Smooth muscle cell (in vitro differentiated cells): ENCODE data around the gene LMBR1. TPM values are rescaled to one million over a fixed set of nuclear protein-coding genes. Genes with fewer than 3 reads are reported as not detected.

Experiments
- DNase-seq: peaks from one replicate; lab custom pipeline; 2025; ENCODE audit not compliant: unreplicated experiment; lab: John Stamatoyannopoulos, UW
- H2AFZ ChIP-seq: fragments of 200-600 bp; sonication (generic); 2 replicates; pipeline ENCODE4 v1.6.0; 2016; ENCODE audit warnings: antibody characterized with exemption, low read depth, mild to moderate bottlenecking
- H3F3A ChIP-seq: fragments of 200-600 bp; sonication (generic); 2 replicates; pipeline ENCODE4 v1.6.0; 2017; ENCODE audit warnings: antibody characterized with exemption, low read depth
- H3K27ac ChIP-seq: fragments of 200-600 bp; sonication (generic); 2 replicates; pipeline ENCODE4 v1.5.1; 2016; ENCODE audit warnings: low read depth, mild to moderate bottlenecking
- H3K27me3 ChIP-seq: fragments of 200-600 bp; sonication (generic); 2 replicates; pipeline ENCODE4 v1.6.1; 2016; ENCODE audit warnings: low read depth, mild to moderate bottlenecking
- H3K36me3 ChIP-seq: fragments of 200-600 bp; sonication (generic); 2 replicates; pipeline ENCODE4 v1.5.1; 2016; ENCODE audit warnings: low read depth
- H3K4me1 ChIP-seq: fragments of 200-600 bp; sonication (generic); 2 replicates; pipeline ENCODE4 v1.5.1; 2016; ENCODE audit warnings: low read depth
- H3K4me2 ChIP-seq: fragments of 200-600 bp; sonication (generic); 2 replicates; pipeline ENCODE4 v1.6.0; 2016; ENCODE audit warnings: mild to moderate bottlenecking
- H3K4me3 ChIP-seq: fragments of 200-600 bp; sonication (generic); 2 replicates; pipeline ENCODE4 v1.5.1; 2016; ENCODE audit warnings: mild to moderate bottlenecking
- H3K79me2 ChIP-seq: fragments of 200-600 bp; sonication (generic); 2 replicates; pipeline ENCODE4 v1.6.0; 2016; ENCODE audit warnings: low read depth, mild to moderate bottlenecking
- H3K9ac ChIP-seq: fragments of 200-600 bp; sonication (generic); 2 replicates; pipeline ENCODE4 v1.6.0; 2016; ENCODE audit warnings: low read depth
- H3K9me3 ChIP-seq: fragments of 200-600 bp; sonication (generic); replicated peaks from 2 replicates; pipeline ENCODE4 v1.5.1; 2016; ENCODE audit warnings: low read depth
- H4K20me1 ChIP-seq: fragments of 200-600 bp; sonication (generic); 2 replicates; pipeline ENCODE4 v1.6.0; 2016; ENCODE audit warnings: low read depth
- CTCF ChIP-seq: fragments of 200-600 bp; sonication (generic); IDR thresholded peaks from 2 replicates; pipeline ENCODE4 v1.5.1; 2017; ENCODE audit warnings: borderline replicate concordance, mild to moderate bottlenecking, antibody characterized with exemption; ENCODE audit not compliant: insufficient read depth, poor library complexity, severe bottlenecking
- WGBS: methylation state at CpG from one replicate; pipeline ENCODE4 v1.1.7; 2016; ENCODE audit warnings: low lambda C conversion rate; 5-methylcytosine and 5-hydroxymethylcytosine counted together
- polyA plus RNA-seq: library from polyadenylated mRNA; unstranded; fragments of >200 nt; fragmentation: Nextera tagmentation; extraction: Ambion mirVana; gene quantifications from 2 replicates; pipeline ENCODE4 v1.2.1, GENCODE V29; 2016
- total RNA-seq: library from RNA; depleted of rRNA; stranded (reverse); fragments of >200 nt; gene quantifications from 2 replicates; pipeline ENCODE4 v1.2.3, GENCODE V29; 2014

The LMBR1 gene
- total and polyA plus RNA-seq, 2 experiments from 2014 or later, result 9.7 to 30.3 TPM

- no peaks in the 10 kb centered on the region for H3F3A ChIP-seq
- 98% methylated on average over 4 of the region's 4 CpGs for WGBS
- no peak overlapping the region for H2AFZ ChIP-seq
- no peak for TF ChIP-seq CTCF
- H4K20me1 ChIP-seq, result peaks cover 5% of the 10 kb centered on the region
- DNase-seq, result no peak
- no peaks in the 10 kb centered on the region for H3K36me3 ChIP-seq
- no peaks in the 10 kb centered on the region for H3K9me3 ChIP-seq
- no peak overlapping the region for H3K9ac ChIP-seq
- H3K79me2 ChIP-seq, result no peaks in the 10 kb centered on the region
- no peaks in the 10 kb centered on the region for H3K27me3 ChIP-seq
- H3K27ac ChIP-seq, result no peak overlapping the region
- H3K4me3 ChIP-seq, result no peak overlapping the region
- no peaks in the 10 kb centered on the region for H3K4me1 ChIP-seq
- H3K4me2 ChIP-seq, result no peak overlapping the region
Observed at GRCh38 chr7:156795415-156795814, 97.6 kb downstream of the LMBR1 start.

GRCh38 chr7:156793334-156793733 lies 99.6 kb downstream of the LMBR1 start:
- WGBS, result 90% methylated on average over 2 of the region's 2 CpGs
- no peaks in the 10 kb centered on the region for H3K36me3 ChIP-seq
- no peaks in the 10 kb centered on the region for H4K20me1 ChIP-seq
- no peaks in the 10 kb centered on the region for H3K27me3 ChIP-seq
- H3K4me2 ChIP-seq, result no peak overlapping the region
- H3K27ac ChIP-seq, result no peak overlapping the region
- no peaks in the 10 kb centered on the region for H3K79me2 ChIP-seq
- DNase-seq, result no peak
- no peaks in the 10 kb centered on the region for H3F3A ChIP-seq
- H3K9ac ChIP-seq, result no peak overlapping the region
- no peak overlapping the region for H2AFZ ChIP-seq
- no peak for TF ChIP-seq CTCF
- no peaks in the 10 kb centered on the region for H3K4me1 ChIP-seq
- no peak overlapping the region for H3K4me3 ChIP-seq
- no peaks in the 10 kb centered on the region for H3K9me3 ChIP-seq

- Histone ChIP-seq H3K4me3 (no peak overlapping the region), H3K4me1 (no peaks in the 10 kb centered on the region), H3K36me3 (no peaks in the 10 kb centered on the region), H3K27me3 (no peaks in the 10 kb centered on the region), H3K79me2 (no peaks in the 10 kb centered on the region), H3K9me3 (no peaks in the 10 kb centered on the region), H3K27ac (no peak overlapping the region), H3K4me2 (no peak overlapping the region), H2AFZ (no peak overlapping the region), H4K20me1 (no peaks in the 10 kb centered on the region), H3K9ac (no peak overlapping the region), H3F3A (no peaks in the 10 kb centered on the region)
- WGBS, result 98% methylated on average over 5 of the region's 5 CpGs
- TF ChIP-seq CTCF, result no peak
- no peak for DNase-seq
Observed at GRCh38 chr7:156792611-156793010, 100.4 kb downstream of the LMBR1 start.

GRCh38 chr7:156791241-156791640 lies 101.7 kb downstream of the LMBR1 start:
- no peak for DNase-seq
- Histone ChIP-seq H2AFZ (no peak overlapping the region), H3F3A (no peaks in the 10 kb centered on the region), H3K4me1 (no peaks in the 10 kb centered on the region), H3K4me3 (no peak overlapping the region), H3K9ac (no peak overlapping the region), H3K36me3 (no peaks in the 10 kb centered on the region), H3K27me3 (no peaks in the 10 kb centered on the region), H3K9me3 (no peaks in the 10 kb centered on the region), H3K27ac (no peak overlapping the region), H4K20me1 (no peaks in the 10 kb centered on the region), H3K4me2 (no peak overlapping the region), H3K79me2 (no peaks in the 10 kb centered on the region)
- WGBS, result 69% methylated on average over 4 of the region's 4 CpGs
- no peak for TF ChIP-seq CTCF
